Loucy (cell line): ENCODE data around the gene STH.

Experiments
- EZH2phosphoT487 ChIP-seq: fragments of 200-600 bp; IDR thresholded peaks from 2 replicates; pipeline ENCODE4 v1.6.1; 2018; ENCODE audit warnings: antibody characterized with exemption, mild to moderate bottlenecking, moderate library complexity, borderline replicate concordance
- TF ChIP-seq, protein P1 (sequence below): fragments of 200-600 bp; sonication (generic); conservative IDR thresholded peaks from 2 replicates; pipeline ENCODE4 v1.5.1; 2014; ENCODE audit warnings: mild to moderate bottlenecking, antibody characterized with exemption, low read length

GRCh38 chr17:45994987-45995386, 4.1 kb upstream of the STH start:
- TF ChIP-seq, protein P1, sequence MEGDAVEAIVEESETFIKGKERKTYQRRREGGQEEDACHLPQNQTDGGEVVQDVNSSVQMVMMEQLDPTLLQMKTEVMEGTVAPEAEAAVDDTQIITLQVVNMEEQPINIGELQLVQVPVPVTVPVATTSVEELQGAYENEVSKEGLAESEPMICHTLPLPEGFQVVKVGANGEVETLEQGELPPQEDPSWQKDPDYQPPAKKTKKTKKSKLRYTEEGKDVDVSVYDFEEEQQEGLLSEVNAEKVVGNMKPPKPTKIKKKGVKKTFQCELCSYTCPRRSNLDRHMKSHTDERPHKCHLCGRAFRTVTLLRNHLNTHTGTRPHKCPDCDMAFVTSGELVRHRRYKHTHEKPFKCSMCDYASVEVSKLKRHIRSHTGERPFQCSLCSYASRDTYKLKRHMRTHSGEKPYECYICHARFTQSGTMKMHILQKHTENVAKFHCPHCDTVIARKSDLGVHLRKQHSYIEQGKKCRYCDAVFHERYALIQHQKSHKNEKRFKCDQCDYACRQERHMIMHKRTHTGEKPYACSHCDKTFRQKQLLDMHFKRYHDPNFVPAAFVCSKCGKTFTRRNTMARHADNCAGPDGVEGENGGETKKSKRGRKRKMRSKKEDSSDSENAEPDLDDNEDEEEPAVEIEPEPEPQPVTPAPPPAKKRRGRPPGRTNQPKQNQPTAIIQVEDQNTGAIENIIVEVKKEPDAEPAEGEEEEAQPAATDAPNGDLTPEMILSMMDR, result no peak
- TF ChIP-seq EZH2phosphoT487, result no peak
